SK-N-MC (cell line): ENCODE data around the gene BMP2K.

ENCODE experiments used
- DNase-seq: peaks from one replicate; pipeline ENCODE4 v3.0.0-alpha.2; 2011; ENCODE audit warnings: low read depth, low spot score
- H3K27ac ChIP-seq: fragments of 200-600 bp; sonication (generic); 2 replicates; pipeline ENCODE4 v1.5.1; 2016; ENCODE audit warnings: mixed run types
- H3K36me3 ChIP-seq: fragments of 200-600 bp; sonication (generic); 2 replicates; pipeline ENCODE4 v1.6.1; 2017; ENCODE audit warnings: antibody characterized with exemption, low read length, mixed read lengths; ENCODE audit not compliant: insufficient read depth
- H3K4me3 ChIP-seq: fragments of 200-600 bp; sonication (generic); 2 replicates; pipeline ENCODE4 v1.5.1; 2016
- H3K9ac ChIP-seq: fragments of 200-600 bp; sonication (generic); 2 replicates; pipeline ENCODE4 v1.8.0; 2017; ENCODE audit warnings: mixed run types, mixed read lengths; ENCODE audit not compliant: insufficient read length
- H3K9me3 ChIP-seq: fragments of 200-600 bp; sonication (generic); 2 replicates; pipeline ENCODE4 v1.6.1; 2017; ENCODE audit warnings: low read depth, mild to moderate bottlenecking, antibody characterized with exemption, low read length, moderate library complexity, mixed read lengths
- EZH2 ChIP-seq: fragments of 200-600 bp; sonication (generic); IDR thresholded peaks from one replicate; pipeline ENCODE4 v1.6.1; 2017; ENCODE audit warnings: antibody characterized with exemption
- FOXP2 ChIP-seq: optimal IDR thresholded peaks from 2 replicates; pipeline ENCODE3; 2011; ENCODE audit warnings: mild to moderate bottlenecking, moderate library complexity; ENCODE audit not compliant: insufficient read depth; ENCODE audit errors: extremely low read length, control extremely low read depth
- POLR2AphosphoS5 ChIP-seq: IDR thresholded peaks from 2 replicates; pipeline ENCODE4 v1.6.1; 2012; ENCODE audit warnings: mild to moderate bottlenecking, low read depth, low read length, borderline replicate concordance

The BMP2K gene

GRCh38 chr4:78796526-78796925, 20.4 kb downstream of the BMP2K start:
- DNase-seq = no peak

GRCh38 chr4:78797777-78798284, 21.7 kb downstream of the BMP2K start:
- no peak for TF ChIP-seq EZH2
- TF ChIP-seq FOXP2 = no peak
- TF ChIP-seq POLR2AphosphoS5 = no peak
- DNase-seq = no peak
- H3K36me3 ChIP-seq = no peaks in the 10 kb centered on the region
- no peak overlapping the region for H3K4me3 ChIP-seq
- no peak overlapping the region for H3K9ac ChIP-seq
- H3K9me3 ChIP-seq = no peaks in the 10 kb centered on the region
- no peak overlapping the region for H3K27ac ChIP-seq

More at GRCh38 chr4:78796526-78796925, 20.4 kb downstream of the BMP2K start:
- Histone ChIP-seq H3K27ac (no peak overlapping the region), H3K9ac (no peak overlapping the region), H3K9me3 (no peaks in the 10 kb centered on the region), H3K4me3 (no peak overlapping the region), H3K36me3 (no peaks in the 10 kb centered on the region)
- TF ChIP-seq EZH2 = no peak
- TF ChIP-seq POLR2AphosphoS5 = no peak
- TF ChIP-seq FOXP2 = no peak

DNA sequence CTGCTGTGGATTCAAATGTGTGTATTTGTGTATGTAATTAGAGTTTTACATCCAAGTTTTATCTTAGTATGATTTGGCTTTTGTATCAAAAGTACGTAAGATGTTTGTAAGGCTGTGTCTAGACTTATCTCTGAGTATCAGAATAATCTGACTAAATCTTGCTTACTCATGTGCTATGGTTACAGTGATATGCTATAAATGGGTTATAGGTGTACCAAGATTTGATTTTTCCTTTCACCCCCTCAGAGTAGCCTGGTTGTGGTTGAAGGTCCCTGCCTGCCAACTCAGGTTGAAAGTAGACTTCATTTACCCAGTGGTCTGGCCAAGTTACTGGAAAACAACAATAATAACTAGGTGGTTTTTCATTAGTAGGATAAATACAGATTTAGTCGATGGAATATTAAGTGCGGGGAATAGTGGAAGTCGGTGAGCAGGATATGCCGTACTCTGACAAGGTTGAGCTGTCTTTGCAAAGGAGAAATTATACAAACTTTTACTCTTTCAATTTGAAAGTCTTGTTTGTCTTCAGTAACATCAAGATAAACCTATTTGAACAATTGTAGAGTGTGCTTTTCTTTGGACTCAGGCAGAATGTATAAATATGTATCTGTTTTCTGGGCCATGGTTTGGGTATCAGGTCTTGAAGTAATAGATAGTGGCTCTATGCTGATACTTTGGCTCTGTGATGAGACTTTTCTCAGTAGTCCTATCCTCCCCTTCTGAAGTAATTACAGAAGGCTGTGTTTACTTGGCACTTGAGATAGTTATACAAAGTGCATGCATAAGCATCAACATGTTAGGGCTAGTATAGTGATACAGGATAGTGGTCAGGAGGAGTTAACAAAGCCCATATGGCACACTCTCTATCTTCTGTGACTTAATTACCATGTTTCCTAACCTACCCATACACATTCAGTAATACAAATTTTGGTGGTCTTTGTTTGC, 23.7 kb downstream of the BMP2K start:
- TF ChIP-seq POLR2AphosphoS5 (no peak), FOXP2 (no peak), EZH2 (no peak)
- Histone ChIP-seq H3K36me3 (no peaks in the 10 kb centered on the region), H3K9me3 (no peaks in the 10 kb centered on the region), H3K4me3 (no peak overlapping the region), H3K27ac (no peak overlapping the region), H3K9ac (no peak overlapping the region)
- no peak for DNase-seq

DNA sequence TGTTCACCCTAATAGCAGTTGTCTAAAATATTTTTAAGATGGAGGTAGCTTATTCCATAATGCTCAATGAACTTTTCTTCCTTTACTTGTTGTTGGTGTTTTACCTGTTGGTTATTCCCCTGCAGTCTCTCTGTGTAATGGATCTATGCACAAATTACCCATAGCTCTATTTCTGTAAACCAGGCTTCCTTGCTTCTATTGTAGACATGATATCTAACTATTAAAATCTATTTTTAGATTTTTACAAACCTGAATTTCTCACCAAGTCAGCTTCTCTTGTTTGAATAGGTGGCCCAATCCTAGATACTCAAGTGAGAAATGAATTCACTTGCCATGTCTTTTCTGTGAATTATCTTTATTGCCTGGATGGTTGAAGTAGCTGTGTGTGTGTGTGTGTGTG, 24.8 kb downstream of the BMP2K start:
- TF ChIP-seq FOXP2 (no peak), EZH2 (no peak), POLR2AphosphoS5 (no peak)
- DNase-seq = no peak
- Histone ChIP-seq H3K9ac (no peak overlapping the region), H3K27ac (no peak overlapping the region), H3K36me3 (no peaks in the 10 kb centered on the region), H3K4me3 (no peak overlapping the region), H3K9me3 (no peaks in the 10 kb centered on the region)

GRCh38 chr4:78803983-78804382, 27.8 kb downstream of the BMP2K start:
- Histone ChIP-seq H3K9ac (no peak overlapping the region), H3K27ac (no peak overlapping the region), H3K9me3 (no peaks in the 10 kb centered on the region), H3K4me3 (no peak overlapping the region), H3K36me3 (no peaks in the 10 kb centered on the region)
- TF ChIP-seq FOXP2 (no peak), EZH2 (no peak), POLR2AphosphoS5 (no peak)
- DNase-seq = no peak

DNA sequence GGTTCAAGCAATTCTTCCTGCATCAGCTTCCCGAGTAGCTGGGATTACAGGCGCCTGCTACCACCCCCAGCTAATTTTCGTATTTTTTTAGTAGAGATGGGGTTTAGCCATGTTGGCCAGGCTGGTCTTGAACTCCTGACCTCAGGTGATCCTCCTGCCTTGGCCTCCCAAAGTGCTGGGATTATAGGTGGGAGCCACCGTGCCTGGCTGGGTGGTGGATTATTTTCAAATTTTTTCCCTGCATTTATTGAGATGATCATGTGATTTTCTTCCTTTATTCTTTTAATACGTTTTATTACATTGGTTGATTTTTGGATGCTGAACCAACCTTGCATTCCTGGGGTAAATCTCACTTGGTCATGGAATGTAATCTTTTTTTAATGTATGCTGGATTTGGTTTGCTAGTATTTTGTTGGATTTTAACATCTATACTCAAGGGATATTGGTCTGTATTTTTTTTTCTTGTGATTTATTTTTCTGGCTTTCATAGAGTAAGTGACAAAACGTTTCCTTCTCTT, 30.9 kb downstream of the BMP2K start:
- Histone ChIP-seq H3K4me3 (no peak overlapping the region), H3K9me3 (no peaks in the 10 kb centered on the region), H3K27ac (no peak overlapping the region), H3K9ac (no peak overlapping the region), H3K36me3 (no peaks in the 10 kb centered on the region)
- DNase-seq = no peak
- TF ChIP-seq POLR2AphosphoS5 (no peak), FOXP2 (no peak), EZH2 (no peak)

DNA sequence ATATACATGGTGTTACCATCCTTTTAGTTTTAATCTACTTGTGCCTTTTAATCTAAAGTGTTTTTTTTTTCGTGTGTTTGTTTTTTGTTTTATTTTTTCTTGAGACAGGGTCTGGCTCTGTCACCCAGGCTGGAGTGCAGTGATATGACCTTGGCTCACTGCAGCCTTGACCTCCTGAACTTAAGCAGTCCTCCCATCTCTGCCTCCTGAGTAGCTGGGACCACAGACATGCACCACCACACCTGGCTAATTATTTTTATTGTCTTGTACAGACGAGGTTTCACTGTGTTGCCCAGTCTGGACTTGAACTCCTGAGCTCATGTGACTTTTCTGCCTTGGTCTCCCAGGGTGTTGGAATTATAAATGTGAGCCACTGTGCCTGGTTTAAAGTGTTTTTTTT, 33.1 kb downstream of the BMP2K start:
- H3K9ac ChIP-seq = no peak overlapping the region
- H3K9me3 ChIP-seq = no peaks in the 10 kb centered on the region
- no peak for DNase-seq
- no peak overlapping the region for H3K27ac ChIP-seq
- H3K36me3 ChIP-seq = no peaks in the 10 kb centered on the region
- no peak overlapping the region for H3K4me3 ChIP-seq
- TF ChIP-seq POLR2AphosphoS5 = no peak
- TF ChIP-seq FOXP2 = no peak
- TF ChIP-seq EZH2 = no peak
